ENCODE results near the gene CFDP1. TPM values are rescaled to one million over a fixed set of nuclear protein-coding genes. Genes with fewer than 3 reads are reported as not detected.
A peak's percentile ranks its signal among the peaks of the same experiment; 100 is the strongest.
"Not testable (repeated sequence)": the region's sequence is repeated elsewhere in the genome, so short reads cannot be mapped to it uniquely, and the experiment has no call there.

Gene CFDP1
- total RNA-seq, 2 experiments from 2014 or later = 44.0 to 48.2 TPM

GRCh38 chr16:75471723-75472633, 38.7 kb upstream of the CFDP1 start:
- intact Hi-C loops (cut with DNase I, micrococcal nuclease) = loop anchor here (1.0 kb wide), 1 partner anchor 292 kb away; no protein-coding TSS in a partner anchor
- Mint-ChIP-seq H3K4me3 (no peak overlapping the region), H3K4me1 (no peaks in the 10 kb centered on the region), H3K36me3 (ENCODE audit: low read depth) (no peaks in the 10 kb centered on the region), H3K9me3 (ENCODE audit: low read depth) (no peaks in the 10 kb centered on the region), H3K27ac (no peak overlapping the region), H3K27me3 (peaks cover under 1% of the 10 kb centered on the region)
- POLR2A ChIA-PET = no interaction called here
- peak; percentile 58 for DNase-seq
- CTCF ChIA-PET = interaction anchor here (0.5 to 3.5 kb wide), 14 partner anchors 14 to 293 kb away, joined by 3 to 21 read pairs (median 3); partner anchors contain the start of gene ADAT1
- peak; percentile 94 for ATAC-seq

- Mint-ChIP-seq H3K4me1 (peaks cover 24% of the 10 kb centered on the region), H3K36me3 (ENCODE audit: low read depth) (peaks cover 2% of the 10 kb centered on the region), H3K27ac (no peak overlapping the region), H3K9me3 (ENCODE audit: low read depth) (no peaks in the 10 kb centered on the region), H3K27me3 (no peaks in the 10 kb centered on the region), H3K4me3 (no peak overlapping the region)
- POLR2A ChIA-PET = interaction anchor here (0.7 kb wide), 2 partner anchors 9 to 29 kb away, joined by 5 to 6 read pairs; partner anchors contain the start of gene CHST6
- ATAC-seq = no peak
- DNase-seq = no peak
- intact Hi-C loops (cut with DNase I, micrococcal nuclease) = no loop called here
- CTCF ChIA-PET = interaction anchor here (0.7 to 1.9 kb wide), 4 partner anchors 8 to 268 kb away, joined by 3 to 15 read pairs (median 3); no protein-coding TSS in a partner anchor
Measured at GRCh38 chr16:75466760-75467159, 33.5 kb upstream of the CFDP1 start.

GRCh38 chr16:75464122-75464918, 31.0 kb upstream of the CFDP1 start, which contains the start of gene TMEM170A:
TSS of gene TMEM170A (minus strand) at chr16:75464689. CDS start at chr16:75464600, 89 bp downstream.
- H3K4me3 Mint-ChIP-seq = peak within 1 kb of the TSS; percentile 98
- H3K9me3 Mint-ChIP-seq (ENCODE audit: low read depth) = no peaks in the 10 kb centered on the region
- peak; percentile 94 for ATAC-seq
- CTCF ChIA-PET = interaction anchor here (0.7 to 2.5 kb wide), 23 partner anchors 8 to 300 kb away, joined by 3 to 10 read pairs (median 3); partner anchors contain the start of gene ADAT1
- POLR2A ChIA-PET = interaction anchor here (0.6 kb wide), 1 partner anchor 31 kb away, joined by 3 read pairs; no protein-coding TSS in a partner anchor
- H3K27ac Mint-ChIP-seq = peak within 1 kb of the TSS; percentile 94
- DNase-seq = peak; percentile 100
- peaks cover 14% of the 10 kb centered on the region for H3K36me3 Mint-ChIP-seq (ENCODE audit: low read depth)
- intact Hi-C loops (cut with DNase I, micrococcal nuclease) = loop anchor here (1.0 to 5.0 kb wide), 14 partner anchors 31 to 1727 kb away; partner anchors contain the start of genes ADAT1 (in 2 of the 2), CFDP1 (in 2 of the 2), KARS1 (in 2 of the 2) and TERF2IP (in 2 of the 2)
- H3K27me3 Mint-ChIP-seq = no peaks in the 10 kb centered on the region
- H3K4me1 Mint-ChIP-seq = peaks cover 45% of the 10 kb centered on the region

DNA sequence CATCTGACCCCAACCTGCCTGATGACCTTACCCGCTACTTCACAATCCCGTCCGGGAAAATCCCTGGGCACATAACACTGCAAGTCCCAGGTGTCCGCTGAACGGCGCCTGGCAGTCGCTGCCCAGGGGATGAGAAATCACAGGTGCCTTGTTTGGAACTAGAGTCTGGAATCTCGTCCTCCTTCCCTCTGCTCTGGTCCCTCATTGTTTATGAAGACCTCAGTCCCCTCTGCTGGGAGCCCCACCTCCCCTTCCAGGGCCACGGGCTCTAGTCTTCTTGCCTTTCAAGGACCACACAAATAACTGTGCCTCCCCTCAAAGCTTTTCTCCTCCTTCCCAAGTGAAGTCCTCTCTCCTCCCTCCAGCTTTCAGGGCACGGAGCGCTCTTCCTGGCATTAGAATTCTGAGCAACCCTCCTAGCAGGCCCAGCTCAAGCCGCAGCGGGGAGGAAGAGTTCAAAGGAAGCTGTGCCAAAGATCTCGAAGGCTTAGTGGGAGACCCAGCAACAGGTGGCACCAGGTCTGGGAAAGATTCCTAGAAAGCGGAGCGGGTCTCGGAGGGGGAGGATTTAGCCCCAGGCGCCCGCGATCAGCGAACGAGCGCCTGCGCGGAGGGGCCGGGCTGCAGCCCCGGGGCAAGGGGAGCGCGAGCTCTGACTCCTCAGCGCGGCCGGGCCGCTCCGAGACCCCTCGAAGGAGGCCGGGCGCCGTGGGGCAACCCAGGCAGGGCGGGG, 30.3 kb upstream of the CFDP1 start:
- Mint-ChIP-seq H3K36me3 (ENCODE audit: low read depth) (peaks cover 14% of the 10 kb centered on the region), H3K4me3 (peak overlapping the region; percentile 98), H3K4me1 (peaks cover 45% of the 10 kb centered on the region), H3K27ac (peak overlapping the region; percentile 94)
- DNase-seq = peak; percentile 54
- intact Hi-C loops (cut with DNase I, micrococcal nuclease) = loop anchor here (1.0 to 5.0 kb wide), 15 partner anchors 30 to 1728 kb away; partner anchors contain the start of genes ADAT1 (in 2 of the 2), CFDP1 (in 2 of the 2), KARS1 (in 2 of the 2) and TERF2IP (in 2 of the 2)
- peak; percentile 1 for ATAC-seq
- CTCF ChIA-PET = interaction anchor here (1.0 to 2.5 kb wide), 7 partner anchors 14 to 300 kb away, joined by 3 to 10 read pairs (median 4); no protein-coding TSS in a partner anchor
- not testable (repeated sequence) for H3K9me3 Mint-ChIP-seq (ENCODE audit: low read depth); H3K27me3 Mint-ChIP-seq
- POLR2A ChIA-PET = interaction anchor here (0.6 kb wide), 1 partner anchor 30 kb away, joined by 3 read pairs; no protein-coding TSS in a partner anchor

GRCh38 chr16:75462806-75463205, 29.5 kb upstream of the CFDP1 start:
- Mint-ChIP-seq H3K27me3 (no peaks in the 10 kb centered on the region), H3K4me3 (peak overlapping the region; percentile 98), H3K9me3 (ENCODE audit: low read depth) (no peaks in the 10 kb centered on the region), H3K4me1 (peaks cover 50% of the 10 kb centered on the region), H3K27ac (peak overlapping the region; percentile 94), H3K36me3 (ENCODE audit: low read depth) (peaks cover 14% of the 10 kb centered on the region)
- ChIA-PET CTCF (no interaction called here), POLR2A (no interaction called here)
- peak; percentile 33 for ATAC-seq
- no peak for DNase-seq
- intact Hi-C loops (cut with DNase I, micrococcal nuclease) = loop anchor here (1.0 to 5.0 kb wide), 2 partner anchors 61 to 266 kb away; no protein-coding TSS in a partner anchor

DNA sequence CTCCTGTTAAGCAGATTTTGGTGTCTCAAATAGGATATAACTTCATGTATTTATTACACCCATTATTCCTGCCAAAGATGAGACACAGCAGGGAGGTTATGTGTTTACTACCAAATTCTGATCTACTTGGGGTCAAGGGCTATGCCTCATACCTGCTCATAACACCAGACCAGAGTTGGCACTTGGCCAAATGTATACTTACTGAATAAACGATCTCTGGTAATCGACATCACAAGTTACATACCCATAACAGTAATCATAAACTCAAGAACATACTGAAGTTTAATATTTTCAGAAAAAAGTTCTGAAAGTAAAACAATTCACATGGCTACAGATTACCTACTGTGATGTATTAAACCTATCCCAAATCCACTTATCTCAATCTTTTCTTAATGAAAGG, 28.3 kb upstream of the CFDP1 start:
- no peaks in the 10 kb centered on the region for H3K27me3 Mint-ChIP-seq
- CTCF ChIA-PET = no interaction called here
- intact Hi-C loops (cut with DNase I, micrococcal nuclease) = loop anchor here in 1 of 2 experiments (5.0 kb wide), 1 partner anchor 264 kb away; no protein-coding TSS in a partner anchor
- H3K4me3 Mint-ChIP-seq = no peak overlapping the region
- H3K36me3 Mint-ChIP-seq (ENCODE audit: low read depth) = peaks cover 14% of the 10 kb centered on the region
- POLR2A ChIA-PET = no interaction called here
- H3K9me3 Mint-ChIP-seq (ENCODE audit: low read depth) = no peaks in the 10 kb centered on the region
- ATAC-seq (no peak), DNase-seq (no peak)
- peak overlapping the region; percentile 13 for H3K27ac Mint-ChIP-seq
- H3K4me1 Mint-ChIP-seq = peaks cover 48% of the 10 kb centered on the region

GRCh38 chr16:75460446-75460845, 27.1 kb upstream of the CFDP1 start:
- CTCF ChIA-PET = no interaction called here
- POLR2A ChIA-PET = interaction anchor here (0.6 kb wide), 1 partner anchor 177 kb away, joined by 5 read pairs; no protein-coding TSS in a partner anchor
- ATAC-seq (no peak), DNase-seq (no peak)
- Mint-ChIP-seq H3K4me3 (no peak overlapping the region), H3K4me1 (peaks cover 48% of the 10 kb centered on the region), H3K27ac (peak overlapping the region; percentile 68), H3K27me3 (no peaks in the 10 kb centered on the region), H3K9me3 (ENCODE audit: low read depth) (no peaks in the 10 kb centered on the region), H3K36me3 (ENCODE audit: low read depth) (peaks cover 14% of the 10 kb centered on the region)
- intact Hi-C loops (cut with DNase I, micrococcal nuclease) = loop anchor here in 1 of 2 experiments (5.0 kb wide), 1 partner anchor 263 kb away; no protein-coding TSS in a partner anchor

DNA sequence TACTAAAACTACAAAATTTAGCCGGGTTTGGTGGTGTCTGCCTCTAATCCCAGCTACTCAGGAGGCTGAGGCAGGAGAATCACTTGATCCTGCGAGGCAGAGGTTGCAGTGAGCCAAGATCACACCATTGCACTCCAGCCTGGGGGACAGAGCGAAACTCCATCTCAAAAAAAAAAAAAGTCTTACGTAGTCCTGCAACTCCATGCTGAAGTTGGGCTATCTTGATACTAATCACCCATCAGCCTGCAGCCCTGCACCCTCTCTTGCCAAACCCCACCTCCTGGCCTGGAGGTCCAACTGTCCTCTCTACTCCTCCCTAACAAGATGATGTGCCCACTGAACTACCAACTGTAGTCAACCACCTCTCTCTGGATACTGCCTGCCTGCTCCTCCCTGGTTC, 26.4 kb upstream of the CFDP1 start:
- peaks cover 42% of the 10 kb centered on the region for H3K4me1 Mint-ChIP-seq
- no peak overlapping the region for H3K4me3 Mint-ChIP-seq
- no peak overlapping the region for H3K27ac Mint-ChIP-seq
- POLR2A ChIA-PET = no interaction called here
- intact Hi-C loops (cut with DNase I, micrococcal nuclease) = loop anchor here in 1 of 2 experiments (5.0 kb wide), 1 partner anchor 262 kb away; no protein-coding TSS in a partner anchor
- ATAC-seq (no peak), DNase-seq (no peak)
- H3K9me3 Mint-ChIP-seq (ENCODE audit: low read depth) = no peaks in the 10 kb centered on the region
- CTCF ChIA-PET = no interaction called here
- H3K27me3 Mint-ChIP-seq = no peaks in the 10 kb centered on the region
- H3K36me3 Mint-ChIP-seq (ENCODE audit: low read depth) = peaks cover 14% of the 10 kb centered on the region

DNA sequence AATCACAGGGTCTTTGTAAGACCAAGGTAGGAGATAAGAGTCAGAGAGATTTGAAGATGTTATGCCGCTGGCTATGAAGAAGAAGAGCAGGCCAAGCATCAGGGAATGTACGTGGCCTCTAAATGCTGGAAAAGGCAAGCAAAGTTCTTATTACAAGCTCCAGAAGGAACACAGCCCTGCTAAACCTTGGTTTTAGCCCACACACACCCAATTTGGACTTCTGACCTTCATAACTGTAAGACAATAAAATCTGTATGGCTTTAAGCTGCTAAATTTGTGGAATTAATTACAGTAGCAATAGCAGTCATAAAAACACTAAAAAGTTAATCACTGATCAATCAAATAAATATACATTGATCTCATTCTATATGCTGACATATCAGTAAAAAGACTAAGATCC, 25.1 kb upstream of the CFDP1 start:
- peaks cover 14% of the 10 kb centered on the region for H3K36me3 Mint-ChIP-seq (ENCODE audit: low read depth)
- DNase-seq (no peak), ATAC-seq (no peak)
- POLR2A ChIA-PET = no interaction called here
- H3K4me3 Mint-ChIP-seq = no peak overlapping the region
- H3K27me3 Mint-ChIP-seq = no peaks in the 10 kb centered on the region
- intact Hi-C loops (cut with DNase I, micrococcal nuclease) = no loop called here
- no peaks in the 10 kb centered on the region for H3K9me3 Mint-ChIP-seq (ENCODE audit: low read depth)
- H3K27ac Mint-ChIP-seq = no peak overlapping the region
- CTCF ChIA-PET = interaction anchor here (0.9 to 1.8 kb wide), 3 partner anchors 14 to 163 kb away, joined by 3 to 7 read pairs (median 3); partner anchors contain the start of gene ADAT1
- peaks cover 47% of the 10 kb centered on the region for H3K4me1 Mint-ChIP-seq

DNA sequence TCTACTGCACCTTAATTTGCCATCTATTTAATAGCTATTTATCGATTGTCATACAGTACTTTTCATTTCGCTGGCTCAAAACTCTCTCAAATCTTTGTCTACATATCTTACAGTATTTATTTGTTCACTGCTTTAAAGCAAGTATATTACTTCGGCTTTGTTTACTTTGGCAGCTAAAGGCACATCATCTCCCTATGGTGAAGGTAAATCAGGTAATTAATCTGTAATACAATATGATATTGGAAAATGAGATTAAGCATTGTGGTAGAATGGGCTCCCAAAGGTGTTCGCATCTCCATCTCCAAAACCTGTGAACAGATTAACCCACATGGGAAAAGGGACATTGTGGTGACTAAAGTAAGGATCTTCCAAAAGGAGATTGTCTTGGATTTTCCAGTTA, 24.7 kb upstream of the CFDP1 start:
- ATAC-seq (no peak), DNase-seq (no peak)
- H3K27me3 Mint-ChIP-seq = no peaks in the 10 kb centered on the region
- intact Hi-C loops (cut with DNase I, micrococcal nuclease) = no loop called here
- peaks cover 46% of the 10 kb centered on the region for H3K4me1 Mint-ChIP-seq
- no peak overlapping the region for H3K27ac Mint-ChIP-seq
- H3K36me3 Mint-ChIP-seq (ENCODE audit: low read depth) = peaks cover 14% of the 10 kb centered on the region
- ChIA-PET CTCF (interaction anchor here (0.7 to 2.4 kb wide), 4 partner anchors 11 to 492 kb away, joined by 3 to 10 read pairs (median 5); partner anchors contain the start of gene ADAT1), POLR2A (no interaction called here)
- H3K9me3 Mint-ChIP-seq (ENCODE audit: low read depth) = no peaks in the 10 kb centered on the region
- no peak overlapping the region for H3K4me3 Mint-ChIP-seq

All from activated CD4-positive, alpha-beta T cell treated with anti-CD3 and anti-CD28 coated beads for 36 hours (primary cell).